HG03432 (cell line): ENCODE results near the gene EHD2.

Source experiments
- ATAC-seq: cut with Tn5 transposase; IDR thresholded peaks from one replicate; pipeline ENCODE4 v1.9.1; 2021; ENCODE audit warnings: mild to moderate bottlenecking, moderate library complexity; ENCODE audit not compliant: unreplicated experiment

EHD2 gene

GRCh38 chr19:47691090-47691489 lies 22.1 kb upstream of the EHD2 start:
- ATAC-seq, result no peak

GRCh38 chr19:47691782-47692181 lies 21.4 kb upstream of the EHD2 start:
- no peak for ATAC-seq

GRCh38 chr19:47693489-47693888 lies 19.7 kb upstream of the EHD2 start:
- no peak for ATAC-seq

- no peak for ATAC-seq
Observed at GRCh38 chr19:47693903-47694302, 19.3 kb upstream of the EHD2 start.

- no peak for ATAC-seq
Observed at GRCh38 chr19:47694466-47695273, 18.6 kb upstream of the EHD2 start.

- no peak for ATAC-seq
Observed at GRCh38 chr19:47695533-47696262, 17.5 kb upstream of the EHD2 start.

GRCh38 chr19:47696635-47697034 lies 16.6 kb upstream of the EHD2 start:
- no peak for ATAC-seq

- ATAC-seq, result no peak
Observed at GRCh38 chr19:47697863-47698609, 15.2 kb upstream of the EHD2 start.

- no peak for ATAC-seq
Observed at GRCh38 chr19:47698631-47699359, 14.4 kb upstream of the EHD2 start.

- ATAC-seq, result no peak
Observed at GRCh38 chr19:47699360-47699917, 13.8 kb upstream of the EHD2 start.

GRCh38 chr19:47700934-47701716 lies 12.1 kb upstream of the EHD2 start:
- no peak for ATAC-seq

GRCh38 chr19:47701717-47702552 lies 11.3 kb upstream of the EHD2 start:
- ATAC-seq, result no peak

GRCh38 chr19:47702671-47703070 lies 10.6 kb upstream of the EHD2 start:
- ATAC-seq, result no peak

GRCh38 chr19:47703301-47703700 lies 9.9 kb upstream of the EHD2 start:
- ATAC-seq, result no peak

GRCh38 chr19:47704024-47704423 lies 9.2 kb upstream of the EHD2 start:
- no peak for ATAC-seq

- ATAC-seq, result no peak
Observed at GRCh38 chr19:47704656-47705055, 8.6 kb upstream of the EHD2 start.

- ATAC-seq, result no peak
Observed at GRCh38 chr19:47707135-47707925, 5.9 kb upstream of the EHD2 start.

GRCh38 chr19:47711652-47712242 lies 1.5 kb upstream of the EHD2 start:
- no peak for ATAC-seq
